ENCODE results near the gene PHLDA1. TPM values are rescaled to one million over a fixed set of nuclear protein-coding genes. Genes with fewer than 3 reads are reported as not detected.

PHLDA1 gene
- total RNA-seq, 1 experiment from 2014 or later: 181 TPM

GRCh38 chr12:76033081-76034011, 1.8 kb upstream of the PHLDA1 start:
- BruUV-seq (replicated peaks): no TSS peak
- peak; percentile 43 for DNase-seq
- CTCF ChIA-PET: no interaction called here
- intact Hi-C loops (cut with micrococcal nuclease): loop anchor here (1.0 to 10.0 kb wide), 2 partner anchors 423 to 551 kb away; no protein-coding TSS in a partner anchor
- no peaks in the 10 kb centered on the region for H3K9me2 ChIP-seq (replicated peaks; ENCODE audit: low read length)
- no peak for ATAC-seq
- peaks cover 28% of the 10 kb centered on the region for H4K20me1 ChIP-seq (ENCODE audit: low read length)
- peaks cover 80% of the 10 kb centered on the region for H3K79me2 ChIP-seq (ENCODE audit: low read length)
- H3K4me2 ChIP-seq (ENCODE audit: low read length): peak overlapping the region; percentile 85
- H3K9ac ChIP-seq (ENCODE audit: low read length): peak overlapping the region; percentile 98
- H3K36me3 ChIP-seq (ENCODE audit: low read depth, low read length): peaks cover 29% of the 10 kb centered on the region
- POLR2A ChIA-PET (ENCODE audit: unreplicated experiment): interaction anchor here (0.6 to 2.2 kb wide), 6 partner anchors 12 to 564 kb away, joined by 3 to 21 read pairs (median 4); no protein-coding TSS in a partner anchor
- H3K4me3 ChIP-seq (ENCODE audit: low read length): peak overlapping the region; percentile 97
- H3K9me3 ChIP-seq (ENCODE audit: low read length): no peaks in the 10 kb centered on the region
- no peak overlapping the region for H2AFZ ChIP-seq (ENCODE audit: low read length)
- no peaks in the 10 kb centered on the region for H3K27me3 ChIP-seq (ENCODE audit: low read length)
- no peak for TF ChIP-seq CTCF (conservative IDR thresholded peaks at IDR 0.05; ENCODE audit: low read depth, low read length)
- TF ChIP-seq EZH2phosphoT487 (IDR thresholded peaks at IDR 0.05; ENCODE audit: borderline replicate concordance, low read length): no peak
- no peak for TF ChIP-seq EZH2 (IDR thresholded peaks at IDR 0.05; ENCODE audit: low read length, unreplicated experiment)
- H3K27ac ChIP-seq (ENCODE audit: low read length): peak overlapping the region; percentile 94
- H3K4me1 ChIP-seq (ENCODE audit: insufficient read depth, low read length): peaks cover 31% of the 10 kb centered on the region
- H3F3A ChIP-seq (ENCODE audit: low read length, unreplicated experiment): peaks cover 17% of the 10 kb centered on the region

- peak overlapping the region; percentile 97 for H3K4me3 ChIP-seq (ENCODE audit: low read length)
- H2AFZ ChIP-seq (ENCODE audit: low read length): peak overlapping the region; percentile 59
- intact Hi-C loops (cut with micrococcal nuclease): loop anchor here (10.0 kb wide), 1 partner anchor 552 kb away; no protein-coding TSS in a partner anchor
- ChIA-PET CTCF (interaction anchor here (0.6 to 1.0 kb wide), 3 partner anchors 496 to 521 kb away, joined by 3 to 4 read pairs (median 3); partner anchors contain the start of gene KRR1), POLR2A (ENCODE audit: unreplicated experiment) (interaction anchor here (0.5 to 2.2 kb wide), 25 partner anchors 9 to 642 kb away, joined by 3 to 21 read pairs (median 4); no protein-coding TSS in a partner anchor)
- no peaks in the 10 kb centered on the region for H3K9me2 ChIP-seq (replicated peaks; ENCODE audit: low read length)
- TF ChIP-seq EZH2phosphoT487 (IDR thresholded peaks at IDR 0.05; ENCODE audit: borderline replicate concordance, low read length) (no peak), CTCF (conservative IDR thresholded peaks at IDR 0.05; ENCODE audit: low read depth, low read length) (no peak), EZH2 (IDR thresholded peaks at IDR 0.05; ENCODE audit: low read length, unreplicated experiment) (no peak)
- peak overlapping the region; percentile 85 for H3K4me2 ChIP-seq (ENCODE audit: low read length)
- H4K20me1 ChIP-seq (ENCODE audit: low read length): peaks cover 31% of the 10 kb centered on the region
- H3K9me3 ChIP-seq (ENCODE audit: low read length): no peaks in the 10 kb centered on the region
- H3K27ac ChIP-seq (ENCODE audit: low read length): peak overlapping the region; percentile 94
- H3K4me1 ChIP-seq (ENCODE audit: insufficient read depth, low read length): peaks cover 28% of the 10 kb centered on the region
- H3K79me2 ChIP-seq (ENCODE audit: low read length): peaks cover 90% of the 10 kb centered on the region
- DNase-seq: peak; percentile 53
- ATAC-seq: peak; percentile 5
- H3K36me3 ChIP-seq (ENCODE audit: low read depth, low read length): peaks cover 36% of the 10 kb centered on the region
- peak overlapping the region; percentile 98 for H3K9ac ChIP-seq (ENCODE audit: low read length)
- H3F3A ChIP-seq (ENCODE audit: low read length, unreplicated experiment): peaks cover 24% of the 10 kb centered on the region
- TSS peak; percentile 55 for BruUV-seq (replicated peaks)
- H3K27me3 ChIP-seq (ENCODE audit: low read length): no peaks in the 10 kb centered on the region
Observed at GRCh38 chr12:76032043-76032981, 736 bp upstream of the PHLDA1 start.

Data from PC-3 (cell line).